HCT116 (cell line): ENCODE measurements around the gene ADI1. TPM values are rescaled to one million over a fixed set of nuclear protein-coding genes. Genes with fewer than 3 reads are reported as not detected.

Experiments used
- ATAC-seq: fragments of 200-7000 bp; cut with Tn5 transposase; 2 replicates; pipeline ENCODE4 v1.9.1; 2020; ENCODE audit warnings: mild to moderate bottlenecking, moderate library complexity
- BruUV-seq: library from RNA; stranded (reverse); fragments of 400-500 nt; replicated peaks from 2 replicates; lab custom pipeline; 2021; lab: Mats Ljungman, UMichigan
- CTCF ChIA-PET: fragments of 300-600 bp; sonication (Branson Sonifier 250); formaldehyde crosslinking; loops from one replicate; lab custom pipeline; 2021; ENCODE audit warnings: antibody characterized with exemption; lab: Charles Lee
- POLR2A ChIA-PET: fragments of 300-600, 350-600 bp; sonication (Branson Sonifier 250); formaldehyde crosslinking; loops from one replicate; lab custom pipeline; 2021; ENCODE audit warnings: antibody characterized with exemption; lab: Charles Lee
- RAD21 ChIA-PET, 2 experiments: fragments of 300-600 bp; sonication (Branson Sonifier 250); formaldehyde crosslinking; loops; one replicate each; lab custom pipeline; 2023; ENCODE audit warnings: low total read pairs in 2 of 2; ENCODE audit not compliant: uncharacterized antibody in 2 of 2, unreplicated experiment in 2 of 2, low non-redundant PET in 1 of 2; lab: Charles Lee
- DNase-seq: peaks from one replicate; pipeline ENCODE4 v3.0.0-alpha.2; 2010; ENCODE audit warnings: low read depth, low spot score
- H2AFZ ChIP-seq: fragments of 200-600 bp; shearing (Covaris generic), sonication (generic); 2 replicates; pipeline ENCODE4 v1.6.1; 2017; ENCODE audit warnings: low read depth, mixed run types, mixed read lengths, antibody characterized with exemption, low read length; ENCODE audit not compliant: poor library complexity, severe bottlenecking
- H3K27ac ChIP-seq: 2 replicates; pipeline ENCODE4 v1.5.1; 2012; ENCODE audit warnings: low read depth, low read length
- H3K27me3 ChIP-seq: fragments of 200-600 bp; sonication (generic); 2 replicates; pipeline ENCODE4 v1.6.1; 2016; ENCODE audit warnings: mixed run types, low read length, mixed read lengths; ENCODE audit not compliant: insufficient read depth
- H3K36me3 ChIP-seq, 2 experiments: fragments of 200-500 bp in 1 of 2; fragments of 200-600 bp in 1 of 2; sonication (Bioruptor generic) in 1 of 2; sonication (generic) in 1 of 2; 2 replicates each; pipeline versions ENCODE4 v1.5.1 to v1.6.1; 2014 to 2016; ENCODE audit warnings: low read length in 2 of 2, inconsistent platforms in 1 of 2, mixed read lengths in 1 of 2, mixed run types in 1 of 2; ENCODE audit not compliant: insufficient read depth in 2 of 2, control insufficient read depth in 1 of 2
- H3K4me1 ChIP-seq, 2 experiments: fragments of 200-600 bp in 1 of 2; sonication (generic) in 1 of 2; 2 replicates each; pipeline versions ENCODE4 v1.5.1 to v1.6.1; 2012 to 2017; ENCODE audit warnings: low read length in 2 of 2, inconsistent platforms in 1 of 2, mild to moderate bottlenecking in 1 of 2, mixed read lengths in 1 of 2, mixed run types in 1 of 2, moderate library complexity in 1 of 2; ENCODE audit not compliant: insufficient read depth in 2 of 2, control insufficient read depth in 1 of 2
- H3K4me2 ChIP-seq: fragments of 200-600 bp; sonication (generic); 2 replicates; pipeline ENCODE4 v1.6.1; 2017; ENCODE audit warnings: mixed run types, low read length, mixed read lengths
- H3K4me3 ChIP-seq, 2 experiments: fragments of 200-600 bp in 1 of 2; sonication (generic) in 1 of 2; replicated peaks in 1 of 2; 2 replicates each; pipeline ENCODE4 v1.5.1; 2011 to 2016; ENCODE audit warnings: low read length in 2 of 2, control low read depth in 1 of 2, low read depth in 1 of 2, mild to moderate bottlenecking in 1 of 2, mixed read lengths in 1 of 2, mixed run types in 1 of 2
- H3K79me2 ChIP-seq: fragments of 200-600 bp; sonication (generic); 2 replicates; pipeline ENCODE4 v1.6.1; 2017; ENCODE audit warnings: mild to moderate bottlenecking, mixed run types, low read length, moderate library complexity, mixed read lengths; ENCODE audit not compliant: insufficient read depth
- H3K9ac ChIP-seq: fragments of 200-600 bp; sonication (generic); 2 replicates; pipeline ENCODE4 v1.6.1; 2016; ENCODE audit warnings: low read length, mixed read lengths
- H3K9me2 ChIP-seq: fragments of 200-600 bp; sonication (generic), shearing (Covaris generic); 2 replicates; pipeline ENCODE4 v1.6.1; 2017; ENCODE audit warnings: mixed run types, mild to moderate bottlenecking, moderate library complexity; ENCODE audit not compliant: insufficient read depth
- H3K9me3 ChIP-seq, 2 experiments: fragments of 200-500 bp in 1 of 2; fragments of 200-600 bp in 1 of 2; sonication (Bioruptor generic) in 1 of 2; sonication (generic) in 1 of 2; 2 replicates each; pipeline ENCODE4 v1.6.1; 2014 to 2017; ENCODE audit warnings: low read length in 2 of 2, mixed read lengths in 2 of 2, inconsistent platforms in 1 of 2, low read depth in 1 of 2, mild to moderate bottlenecking in 1 of 2, mixed run types in 1 of 2, moderate library complexity in 1 of 2; ENCODE audit not compliant: control insufficient read depth in 1 of 2, insufficient read depth in 1 of 2
- H4K20me1 ChIP-seq: fragments of 200-600 bp; sonication (generic), shearing (Covaris generic); 2 replicates; pipeline ENCODE4 v1.6.1; 2017; ENCODE audit warnings: mixed run types, mild to moderate bottlenecking, moderate library complexity; ENCODE audit not compliant: insufficient read depth
- CBX3 ChIP-seq: IDR thresholded peaks from 2 replicates; pipeline ENCODE4 v1.6.1; 2012; ENCODE audit warnings: low read depth
- CEBPB ChIP-seq: IDR thresholded peaks from 2 replicates; pipeline ENCODE4 v1.6.1; 2012; ENCODE audit warnings: low read depth
- CTCF ChIP-seq, 3 experiments: fragments of 200-600 bp in 1 of 3; sonication (generic) in 1 of 3; IDR thresholded peaks in 2 of 3; conservative IDR thresholded peaks in 1 of 3; 2 replicates each; pipeline ENCODE4 v1.5.1; 2012 to 2017; ENCODE audit warnings: low read depth in 2 of 3, low read length in 2 of 3, antibody characterized with exemption in 1 of 3, borderline replicate concordance in 1 of 3, control low read depth in 1 of 3, mild to moderate bottlenecking in 1 of 3, mixed read lengths in 1 of 3, mixed run types in 1 of 3, moderate library complexity in 1 of 3; ENCODE audit not compliant: insufficient read depth in 1 of 3
- ELF1 ChIP-seq: IDR thresholded peaks from 2 replicates; pipeline ENCODE4 v1.6.1; 2012; ENCODE audit warnings: low read depth, borderline replicate concordance
- EZH2 ChIP-seq: fragments of 200-600 bp; sonication (generic); IDR thresholded peaks from 2 replicates; pipeline ENCODE4 v1.6.1; 2017; ENCODE audit warnings: antibody characterized with exemption, mixed run types
- EZH2phosphoT487 ChIP-seq: fragments of 200-600 bp; IDR thresholded peaks from 2 replicates; pipeline ENCODE4 v1.6.1; 2018; ENCODE audit warnings: antibody characterized with exemption, borderline replicate concordance
- FOSL1 ChIP-seq: IDR thresholded peaks from 2 replicates; pipeline ENCODE4 v1.6.1; 2012; ENCODE audit warnings: low read depth
- JUND ChIP-seq: IDR thresholded peaks from 2 replicates; pipeline ENCODE4 v1.6.1; 2012
- POLR2A ChIP-seq: IDR thresholded peaks from 2 replicates; pipeline ENCODE4 v1.7.0; 2011; ENCODE audit warnings: borderline replicate concordance; ENCODE audit not compliant: insufficient read depth, insufficient read length; ENCODE audit errors: extremely low read depth
- POLR2AphosphoS5 ChIP-seq: IDR thresholded peaks from 2 replicates; pipeline ENCODE4 v1.6.1; 2011; ENCODE audit warnings: mild to moderate bottlenecking, low read depth, low read length, moderate library complexity
- SIN3A ChIP-seq: IDR thresholded peaks from 2 replicates; pipeline ENCODE4 v1.6.1; 2012; ENCODE audit warnings: low read depth
- SP1 ChIP-seq: IDR thresholded peaks from 2 replicates; pipeline ENCODE4 v1.6.1; 2012; ENCODE audit warnings: low read depth
- SRF ChIP-seq: IDR thresholded peaks from 2 replicates; pipeline ENCODE4 v1.6.1; 2012; ENCODE audit warnings: low read depth
- TCF7L2 ChIP-seq: IDR thresholded peaks from 2 replicates; pipeline ENCODE4 v1.7.0; 2011; ENCODE audit warnings: borderline replicate concordance, inconsistent platforms; ENCODE audit not compliant: insufficient read depth, insufficient read length; ENCODE audit errors: extremely low read depth
- ZNF274 ChIP-seq: fragments of 200-500 bp; sonication (Bioruptor generic); IDR thresholded peaks from 2 replicates; pipeline ENCODE4 v1.6.1; 2014; ENCODE audit warnings: mild to moderate bottlenecking, low read depth, low read length, inconsistent platforms
- intact Hi-C: fragments of 100-400 bp; cut with micrococcal nuclease; formaldehyde crosslinking; loops from 2 replicates; pipeline ENCODE4 v1.10.0; 2022
- total RNA-seq: library from RNA; stranded (reverse); gene quantifications from one replicate; pipeline ENCODE4 v1.2.1, GENCODE V29; 2021; ENCODE audit not compliant: unreplicated experiment
- TF ChIP-seq, protein P1 (sequence below): IDR thresholded peaks from 2 replicates; pipeline ENCODE4 v1.6.1; 2012

The ADI1 gene
- total RNA-seq, 1 experiment from 2014 or later = 27.0 TPM

DNA sequence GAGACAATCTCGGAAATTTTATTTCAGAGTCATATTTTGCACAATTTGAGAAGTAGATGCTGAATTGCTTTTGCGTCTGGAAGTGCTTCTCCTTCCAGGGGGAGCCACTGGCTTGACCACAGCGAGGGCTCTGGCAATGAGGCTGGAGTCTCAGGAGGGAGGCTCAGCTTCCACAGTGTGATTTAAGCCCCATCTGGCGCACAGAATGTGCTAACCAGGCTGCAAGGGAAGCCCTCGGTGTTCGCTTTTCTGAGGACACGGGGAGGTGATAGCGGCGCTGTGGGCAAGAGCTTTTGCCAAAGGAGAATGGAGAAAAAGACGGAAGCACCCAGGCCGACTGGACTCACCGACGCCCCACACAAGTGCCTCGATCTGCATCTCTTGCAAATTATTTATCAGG lies 52.4 kb downstream of the ADI1 start:
- no peak overlapping the region for H3K4me2 ChIP-seq
- no peaks in the 10 kb centered on the region for H3K27me3 ChIP-seq
- no peak overlapping the region for H3K9ac ChIP-seq
- H2AFZ ChIP-seq = no peak overlapping the region
- no peaks in the 10 kb centered on the region for H3K4me1 ChIP-seq
- H3K79me2 ChIP-seq = no peaks in the 10 kb centered on the region
- no peak overlapping the region for H3K4me3 ChIP-seq
- POLR2A ChIA-PET = no interaction called here
- H3K27ac ChIP-seq = no peak overlapping the region
- no peaks in the 10 kb centered on the region; a peak in 1 of 4 replicates for H3K36me3 ChIP-seq
- ATAC-seq = no peak
- BruUV-seq = no TSS peak
- intact Hi-C loops = no loop called here
- no peak for DNase-seq
- TF ChIP-seq, protein P1, sequence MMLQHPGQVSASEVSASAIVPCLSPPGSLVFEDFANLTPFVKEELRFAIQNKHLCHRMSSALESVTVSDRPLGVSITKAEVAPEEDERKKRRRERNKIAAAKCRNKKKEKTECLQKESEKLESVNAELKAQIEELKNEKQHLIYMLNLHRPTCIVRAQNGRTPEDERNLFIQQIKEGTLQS = no peak
- TF ChIP-seq POLR2A (no peak), CTCF (IDR thresholded peaks at IDR 0.05 in 2 of 3, conservative IDR thresholded peaks at IDR 0.05 in 1 of 3; ENCODE audit: borderline replicate concordance in 1 of 3, insufficient read depth in 1 of 3, low read depth in 2 of 3, low read length in 2 of 3) (no peak), SRF (no peak), EZH2phosphoT487 (no peak)
- H3K9me3 ChIP-seq = no peaks in the 10 kb centered on the region
- RAD21 ChIA-PET = no interaction called here
- H4K20me1 ChIP-seq = no peaks in the 10 kb centered on the region
- CTCF ChIA-PET = no interaction called here
- no peaks in the 10 kb centered on the region for H3K9me2 ChIP-seq

GRCh38 chr2:3466482-3466863 lies 52.9 kb downstream of the ADI1 start:
- Histone ChIP-seq H2AFZ (no peak overlapping the region), H3K4me2 (no peak overlapping the region), H3K4me1 (no peaks in the 10 kb centered on the region)
- POLR2A ChIA-PET = no interaction called here
- TF ChIP-seq POLR2A (no peak), CEBPB (no peak), SP1 (no peak), ELF1 (no peak), CTCF (IDR thresholded peaks at IDR 0.05 in 2 of 3, conservative IDR thresholded peaks at IDR 0.05 in 1 of 3; ENCODE audit: borderline replicate concordance in 1 of 3, insufficient read depth in 1 of 3, low read depth in 2 of 3, low read length in 2 of 3) (no peak), ZNF274 (no peak), SRF (no peak), CBX3 (no peak), FOSL1 (no peak), POLR2AphosphoS5 (no peak), SIN3A (no peak), JUND (no peak), TCF7L2 (no peak), EZH2 (no peak)
- TF ChIP-seq, protein P1 = no peak
- TF ChIP-seq, all 23 proteins: peak for 0
- H3K27ac ChIP-seq = no peak overlapping the region
- no peaks in the 10 kb centered on the region for H3K9me2 ChIP-seq
- no peak for DNase-seq
- no peaks in the 10 kb centered on the region for H4K20me1 ChIP-seq
- intact Hi-C loops = no loop called here
- no peaks in the 10 kb centered on the region for H3K9me3 ChIP-seq
- no peak for ATAC-seq
- RAD21 ChIA-PET = no interaction called here
- no peak overlapping the region for H3K4me3 ChIP-seq
- no peaks in the 10 kb centered on the region; a peak in 1 of 4 replicates for H3K36me3 ChIP-seq
- no TSS peak for BruUV-seq
- no peak overlapping the region for H3K9ac ChIP-seq
- H3K79me2 ChIP-seq = no peaks in the 10 kb centered on the region
- no peaks in the 10 kb centered on the region for H3K27me3 ChIP-seq
- CTCF ChIA-PET = no interaction called here
